Large intestine (tissue), 3 donors: ENCODE data around the gene SKA3. TPM values are rescaled to one million over a fixed set of nuclear protein-coding genes. Genes with fewer than 3 reads are reported as not detected.
A peak's percentile ranks its signal among the peaks of the same experiment; 100 is the strongest.
"Not testable (repeated sequence)": the region's sequence is repeated elsewhere in the genome, so short reads cannot be mapped to it uniquely, and the experiment has no call there.

Experiments
- DNase-seq, 2 donors: peaks; one replicate each; pipeline versions ENCODE4 v3.0.0 to v3.0.0-alpha.2; 2013
- H3K27ac ChIP-seq: one replicate; pipeline ENCODE4 v1.5.1; 2013; ENCODE audit warnings: low read length
- H3K27me3 ChIP-seq: 2 replicates; pipeline ENCODE4 v1.6.1; 2013; ENCODE audit warnings: low read length; ENCODE audit not compliant: control insufficient read depth, insufficient read depth
- H3K36me3 ChIP-seq: 2 replicates; pipeline ENCODE4 v1.6.1; 2013; ENCODE audit warnings: low read length; ENCODE audit not compliant: control insufficient read depth, insufficient read depth
- H3K4me1 ChIP-seq: one replicate; pipeline ENCODE4 v1.6.1; 2013; ENCODE audit warnings: low read length; ENCODE audit not compliant: control insufficient read depth, insufficient read depth
- H3K4me3 ChIP-seq: one replicate; pipeline ENCODE4 v1.5.1; 2013; ENCODE audit warnings: low read length
- H3K9me3 ChIP-seq: one replicate; pipeline ENCODE4 v1.6.1; 2013; ENCODE audit warnings: mild to moderate bottlenecking, low read depth, low read length, moderate library complexity; ENCODE audit not compliant: control insufficient read depth
- WGBS: methylation state at CpG from one replicate; pipeline ENCODE4 v1.1.5; 2013; ENCODE audit warnings: low lambda C conversion rate; ENCODE audit not compliant: insufficient coverage; 5-methylcytosine and 5-hydroxymethylcytosine counted together
- polyA plus RNA-seq: library from polyadenylated mRNA; unstranded; fragments of 120-200 nt; gene quantifications from one replicate; pipeline ENCODE4 v1.2.1, GENCODE V29; 2013

Gene SKA3
- polyA plus RNA-seq, 1 donor, result 5.3 TPM

GRCh38 chr13:21208652-21209154, 32.4 kb upstream of the SKA3 start:
- DNase-seq, result no peak
- no peaks in the 10 kb centered on the region for H3K4me1 ChIP-seq
- no peak overlapping the region for H3K27ac ChIP-seq
- no peaks in the 10 kb centered on the region for H3K36me3 ChIP-seq
- no CpG with 5 or more reads among the region's 3 CpGs for WGBS
- no peak overlapping the region for H3K4me3 ChIP-seq
- H3K9me3 ChIP-seq, result no peaks in the 10 kb centered on the region
- no peaks in the 10 kb centered on the region for H3K27me3 ChIP-seq

GRCh38 chr13:21202767-21203531, 26.6 kb upstream of the SKA3 start:
- no peak for DNase-seq
- H3K4me3 ChIP-seq, result no peak overlapping the region
- H3K36me3 ChIP-seq, result no peaks in the 10 kb centered on the region
- no peaks in the 10 kb centered on the region for H3K9me3 ChIP-seq
- WGBS, result no CpG with 5 or more reads among the region's 3 CpGs
- H3K4me1 ChIP-seq, result no peaks in the 10 kb centered on the region
- H3K27me3 ChIP-seq, result no peaks in the 10 kb centered on the region
- H3K27ac ChIP-seq, result no peak overlapping the region

GRCh38 chr13:21201456-21202190, 25.3 kb upstream of the SKA3 start:
- not testable (repeated sequence) for H3K36me3 ChIP-seq, H3K9me3 ChIP-seq, H3K4me3 ChIP-seq, H3K4me1 ChIP-seq, H3K27me3 ChIP-seq, DNase-seq, H3K27ac ChIP-seq

- not testable (repeated sequence) for H3K27ac ChIP-seq, DNase-seq, H3K9me3 ChIP-seq, H3K4me3 ChIP-seq, H3K4me1 ChIP-seq, H3K27me3 ChIP-seq, H3K36me3 ChIP-seq
- no CpG with 5 or more reads among the region's 4 CpGs for WGBS
These were observed 22.0 kb upstream of the SKA3 start for GRCh38 chr13:21198391-21198790.

- not testable (repeated sequence) for H3K4me3 ChIP-seq, H3K4me1 ChIP-seq, H3K9me3 ChIP-seq, H3K36me3 ChIP-seq, H3K27ac ChIP-seq, DNase-seq, H3K27me3 ChIP-seq
- WGBS, result no CpG with 5 or more reads among the region's 9 CpGs
These were observed 21.4 kb upstream of the SKA3 start for GRCh38 chr13:21197606-21198225.

- H3K9me3 ChIP-seq, result not testable (repeated sequence)
These were observed 18.4 kb upstream of the SKA3 start for GRCh38 chr13:21194756-21195155.

GRCh38 chr13:21186410-21186809, 10.1 kb upstream of the SKA3 start:
- WGBS, result no CpG with 5 or more reads among the region's 35 CpGs
- not testable (repeated sequence) for H3K9me3 ChIP-seq, H3K4me1 ChIP-seq, H3K27ac ChIP-seq, DNase-seq, H3K4me3 ChIP-seq, H3K36me3 ChIP-seq, H3K27me3 ChIP-seq

More at GRCh38 chr13:21194756-21195155, 18.4 kb upstream of the SKA3 start:
- not testable (repeated sequence) for H3K4me1 ChIP-seq, H3K36me3 ChIP-seq, DNase-seq, H3K27ac ChIP-seq, H3K27me3 ChIP-seq, H3K4me3 ChIP-seq
- no CpG with 5 or more reads among the region's 2 CpGs for WGBS

- Histone ChIP-seq H3K4me1 (peaks cover 3% of the 10 kb centered on the region), H3K9me3 (no peaks in the 10 kb centered on the region), H3K4me3 (no peak overlapping the region), H3K27ac (no peak overlapping the region), H3K27me3 (no peaks in the 10 kb centered on the region), H3K36me3 (peaks cover 2% of the 10 kb centered on the region)
- WGBS, result 67% methylated on average over 1 of the region's 2 CpGs
- no peak for DNase-seq
These were observed 5.3 kb upstream of the SKA3 start for GRCh38 chr13:21181671-21182070.

GRCh38 chr13:21176982-21177284, 581 bp upstream of the SKA3 start:
- peaks cover 2% of the 10 kb centered on the region for H3K36me3 ChIP-seq
- H3K4me3 ChIP-seq, result peak overlapping the region; percentile 94
- DNase-seq, result no peak
- H3K27me3 ChIP-seq, result no peaks in the 10 kb centered on the region
- peak overlapping the region; percentile 97 for H3K27ac ChIP-seq
- no CpG with 5 or more reads among the region's 26 CpGs for WGBS
- peaks cover 3% of the 10 kb centered on the region for H3K4me1 ChIP-seq
- no peaks in the 10 kb centered on the region for H3K9me3 ChIP-seq

- no peak for DNase-seq
- WGBS, result 11% methylated on average over 1 of the region's 13 CpGs
- H3K36me3 ChIP-seq, result peaks cover 2% of the 10 kb centered on the region
- peak overlapping the region; percentile 97 for H3K27ac ChIP-seq
- no peaks in the 10 kb centered on the region for H3K9me3 ChIP-seq
- peak overlapping the region; percentile 94 for H3K4me3 ChIP-seq
- no peaks in the 10 kb centered on the region for H3K27me3 ChIP-seq
- peaks cover 3% of the 10 kb centered on the region for H3K4me1 ChIP-seq
These were observed 617 bp downstream of the SKA3 start for GRCh38 chr13:21175656-21176214.
